Measurements from ENCODE around the gene TBC1D1.

TBC1D1 gene

GRCh38 chr4:38090455-38091246 lies 199.8 kb downstream of the TBC1D1 start:
- TF ChIP-seq POLR2AphosphoS5 (IDR thresholded peaks at IDR 0.05; ENCODE audit: low read depth, low read length) = no peak
- no peak for TF ChIP-seq TAF1 (IDR thresholded peaks at IDR 0.05; ENCODE audit: borderline replicate concordance, insufficient read depth, low read length)

GRCh38 chr4:38091636-38092035 lies 200.8 kb downstream of the TBC1D1 start:
- TF ChIP-seq SIN3A (IDR thresholded peaks at IDR 0.05; ENCODE audit: borderline replicate concordance, insufficient read depth, low read length) (no peak), REST (IDR thresholded peaks at IDR 0.05; ENCODE audit: insufficient read depth in 1 of 2, low read depth in 2 of 2, low read length in 2 of 2) (no peak), POLR2AphosphoS5 (IDR thresholded peaks at IDR 0.05; ENCODE audit: low read depth, low read length) (no peak)

- no peak for TF ChIP-seq SIN3A (IDR thresholded peaks at IDR 0.05; ENCODE audit: borderline replicate concordance, insufficient read depth, low read length)
- no peak for TF ChIP-seq REST (IDR thresholded peaks at IDR 0.05; ENCODE audit: insufficient read depth in 1 of 2, low read depth in 2 of 2, low read length in 2 of 2)
- TF ChIP-seq TAF1 (IDR thresholded peaks at IDR 0.05; ENCODE audit: borderline replicate concordance, insufficient read depth, low read length) = no peak
- TF ChIP-seq POLR2AphosphoS5 (IDR thresholded peaks at IDR 0.05; ENCODE audit: low read depth, low read length) = no peak
- TF ChIP-seq FOXP2 (optimal IDR thresholded peaks at IDR 0.05; ENCODE audit: borderline replicate concordance, extremely low read depth, extremely low read length, insufficient read depth) = no peak
Observed at GRCh38 chr4:38092701-38093100, 201.8 kb downstream of the TBC1D1 start.

- TF ChIP-seq TAF1 (IDR thresholded peaks at IDR 0.05; ENCODE audit: borderline replicate concordance, insufficient read depth, low read length) (no peak), POLR2AphosphoS5 (IDR thresholded peaks at IDR 0.05; ENCODE audit: low read depth, low read length) (no peak), REST (IDR thresholded peaks at IDR 0.05; ENCODE audit: insufficient read depth in 1 of 2, low read depth in 2 of 2, low read length in 2 of 2) (no peak), SIN3A (IDR thresholded peaks at IDR 0.05; ENCODE audit: borderline replicate concordance, insufficient read depth, low read length) (no peak), FOXP2 (optimal IDR thresholded peaks at IDR 0.05; ENCODE audit: borderline replicate concordance, extremely low read depth, extremely low read length, insufficient read depth) (no peak)
Observed at GRCh38 chr4:38094419-38094818, 203.5 kb downstream of the TBC1D1 start.

GRCh38 chr4:38095691-38096090 lies 204.8 kb downstream of the TBC1D1 start:
- TF ChIP-seq SIN3A (IDR thresholded peaks at IDR 0.05; ENCODE audit: borderline replicate concordance, insufficient read depth, low read length) (no peak), REST (IDR thresholded peaks at IDR 0.05; ENCODE audit: insufficient read depth in 1 of 2, low read depth in 2 of 2, low read length in 2 of 2) (no peak), POLR2AphosphoS5 (IDR thresholded peaks at IDR 0.05; ENCODE audit: low read depth, low read length) (no peak), FOXP2 (optimal IDR thresholded peaks at IDR 0.05; ENCODE audit: borderline replicate concordance, extremely low read depth, extremely low read length, insufficient read depth) (no peak), TAF1 (IDR thresholded peaks at IDR 0.05; ENCODE audit: borderline replicate concordance, insufficient read depth, low read length) (no peak)
